GM12891 (cell line): ENCODE data around the gene NCAPG.

Source experiments
- DNase-seq: peaks from one replicate; pipeline ENCODE4 v3.0.0; 2011; ENCODE audit warnings: low spot score; ENCODE audit not compliant: insufficient read length
- FAIRE-seq: peaks from 2 replicates; lab custom pipeline; 2011; peaks lifted over from hg19 to GRCh38; lab: Jason Lieb, UNC
- PAX5 ChIP-seq: IDR thresholded peaks from 2 replicates; pipeline ENCODE4 v1.6.1; 2011; ENCODE audit warnings: low read length, moderate library complexity, mild to moderate bottlenecking; ENCODE audit not compliant: insufficient read depth, severe bottlenecking
- POLR2A ChIP-seq: IDR thresholded peaks from 2 replicates; pipeline ENCODE4 v1.6.1; 2011; ENCODE audit warnings: low read depth, low read length, control low read depth
- POLR2AphosphoS5 ChIP-seq: IDR thresholded peaks from 2 replicates; pipeline ENCODE4 v1.6.1; 2011; ENCODE audit warnings: low read depth, low read length, control low read depth
- POU2F2 ChIP-seq: IDR thresholded peaks from 2 replicates; pipeline ENCODE4 v1.6.1; 2011; ENCODE audit warnings: low read depth, mild to moderate bottlenecking, control low read depth, low read length, moderate library complexity
- SPI1 ChIP-seq: IDR thresholded peaks from 2 replicates; pipeline ENCODE4 v1.6.1; 2011; ENCODE audit warnings: low read depth, low read length, control low read depth
- TAF1 ChIP-seq: IDR thresholded peaks from 2 replicates; pipeline ENCODE4 v1.6.1; 2011; ENCODE audit warnings: low read depth, low read length, control low read depth

NCAPG gene

GRCh38 chr4:17771284-17771908 lies 39.4 kb upstream of the NCAPG start:
- DNase-seq (no peak), FAIRE-seq (no peak)
- TF ChIP-seq POLR2A (no peak), POLR2AphosphoS5 (no peak), SPI1 (no peak), PAX5 (no peak), TAF1 (no peak)

GRCh38 chr4:17773135-17773698 lies 37.6 kb upstream of the NCAPG start:
- DNase-seq = no peak
- TF ChIP-seq POLR2A = no peak
- TF ChIP-seq PAX5 = no peak
- no peak for TF ChIP-seq TAF1
- TF ChIP-seq POU2F2 = no peak
- TF ChIP-seq SPI1 = no peak
- no peak for TF ChIP-seq POLR2AphosphoS5

GRCh38 chr4:17778431-17778830 lies 32.3 kb upstream of the NCAPG start:
- DNase-seq (no peak), FAIRE-seq (no peak)
- no peak for TF ChIP-seq POLR2AphosphoS5
- no peak for TF ChIP-seq TAF1
- TF ChIP-seq PAX5 = no peak
- no peak for TF ChIP-seq SPI1
- TF ChIP-seq POLR2A = no peak
- TF ChIP-seq POU2F2 = no peak

More at GRCh38 chr4:17773135-17773698, 37.6 kb upstream of the NCAPG start:
- FAIRE-seq = no peak

- FAIRE-seq (no peak), DNase-seq (no peak)
Measured at GRCh38 chr4:17780501-17781299, 30.1 kb upstream of the NCAPG start.

GRCh38 chr4:17781300-17782287 lies 29.2 kb upstream of the NCAPG start, which contains the start of gene FAM184B:
FAM184B (minus strand) TSS chr4:17781621; CDS start chr4:17781299, 322 bp downstream.
- peak; percentile 18 for DNase-seq
- FAIRE-seq = no peak
- TF ChIP-seq TAF1 (no peak), PAX5 (no peak), POLR2AphosphoS5 (no peak), POLR2A (no peak)

More at GRCh38 chr4:17780501-17781299, 30.1 kb upstream of the NCAPG start:
- TF ChIP-seq POU2F2 (no peak), POLR2AphosphoS5 (no peak), SPI1 (no peak), POLR2A (no peak), TAF1 (no peak), PAX5 (no peak)

GRCh38 chr4:17785858-17786257 lies 24.9 kb upstream of the NCAPG start:
- FAIRE-seq (peak; percentile 40), DNase-seq (no peak)
- TF ChIP-seq PAX5 (no peak), SPI1 (no peak), TAF1 (no peak)

GRCh38 chr4:17786567-17786966 lies 24.2 kb upstream of the NCAPG start:
- peak; percentile 74 for FAIRE-seq
- TF ChIP-seq POLR2AphosphoS5 (no peak), POLR2A (no peak)

GRCh38 chr4:17787315-17787714 lies 23.5 kb upstream of the NCAPG start:
- no peak for DNase-seq
- FAIRE-seq = peak; percentile 9
- TF ChIP-seq POU2F2 = no peak
- no peak for TF ChIP-seq POLR2AphosphoS5
- no peak for TF ChIP-seq SPI1
- no peak for TF ChIP-seq PAX5
- no peak for TF ChIP-seq POLR2A
- TF ChIP-seq TAF1 = no peak

More at GRCh38 chr4:17786567-17786966, 24.2 kb upstream of the NCAPG start:
- DNase-seq = no peak

GRCh38 chr4:17788956-17789355 lies 21.8 kb upstream of the NCAPG start:
- DNase-seq = no peak
- peak; percentile 5 for FAIRE-seq
- TF ChIP-seq SPI1 (no peak), POU2F2 (no peak)

- no peak for DNase-seq
- no peak for TF ChIP-seq POU2F2
- TF ChIP-seq POLR2A = no peak
- no peak for TF ChIP-seq POLR2AphosphoS5
- TF ChIP-seq PAX5 = no peak
- TF ChIP-seq SPI1 = no peak
- no peak for TF ChIP-seq TAF1
Measured at GRCh38 chr4:17794730-17795129, 16.0 kb upstream of the NCAPG start.

More at GRCh38 chr4:17794730-17795129, 16.0 kb upstream of the NCAPG start:
- FAIRE-seq = no peak
